Neuronal stem cell (in vitro differentiated cells): Measurements from ENCODE around the gene NEK3. TPM values are rescaled to one million over a fixed set of nuclear protein-coding genes. Genes with fewer than 3 reads are reported as not detected.
"Not testable (repeated sequence)": the region's sequence is repeated elsewhere in the genome, so short reads cannot be mapped to it uniquely, and the experiment has no call there.

ENCODE experiments used
- DNase-seq: peaks from one replicate; pipeline ENCODE4 v3.0.0-alpha.2; 2013; ENCODE audit warnings: low spot score
- H2AFZ ChIP-seq: one replicate; pipeline ENCODE4 v1.6.1; 2013; ENCODE audit warnings: mild to moderate bottlenecking, low read length, inconsistent platforms
- H2AK5ac ChIP-seq: 2 replicates; pipeline ENCODE4 v1.6.1; 2013; ENCODE audit warnings: low read depth, mild to moderate bottlenecking, inconsistent platforms, low read length, moderate library complexity, mixed read lengths
- H2BK120ac ChIP-seq: 2 replicates; pipeline ENCODE4 v1.6.1; 2013; ENCODE audit warnings: low read depth, mild to moderate bottlenecking, inconsistent platforms, low read length, moderate library complexity, mixed read lengths
- H2BK12ac ChIP-seq: one replicate; pipeline ENCODE4 v1.6.1; 2013; ENCODE audit warnings: low read length, inconsistent platforms
- H2BK15ac ChIP-seq: 2 replicates; pipeline ENCODE4 v1.6.1; 2013; ENCODE audit warnings: mild to moderate bottlenecking, low read length, inconsistent platforms, mixed read lengths
- H2BK5ac ChIP-seq: one replicate; pipeline ENCODE4 v1.6.1; 2013; ENCODE audit warnings: inconsistent platforms, mild to moderate bottlenecking, low read length, moderate library complexity
- H3K14ac ChIP-seq: one replicate; pipeline ENCODE4 v1.6.1; 2013; ENCODE audit warnings: low read length, inconsistent platforms
- H3K18ac ChIP-seq: 2 replicates; pipeline ENCODE4 v1.6.1; 2013; ENCODE audit warnings: low read length, inconsistent platforms
- H3K23ac ChIP-seq: 2 replicates; pipeline ENCODE4 v1.6.1; 2013; ENCODE audit warnings: low read depth, mild to moderate bottlenecking, mixed read lengths, low read length, inconsistent platforms; ENCODE audit not compliant: poor library complexity
- H3K27ac ChIP-seq: replicated peaks from 3 replicates; pipeline ENCODE4 v1.5.1; 2013; ENCODE audit warnings: low read length, inconsistent platforms
- H3K27me3 ChIP-seq, 3 experiments: 2 replicates each; pipeline ENCODE4 v1.6.1; 2013; ENCODE audit warnings: low read length in 3 of 3, mild to moderate bottlenecking in 2 of 3, inconsistent platforms in 1 of 3, low read depth in 1 of 3, mixed read lengths in 1 of 3, moderate library complexity in 1 of 3; ENCODE audit not compliant: control insufficient read depth in 3 of 3, insufficient read depth in 3 of 3
- H3K36me3 ChIP-seq, 2 donors: replicated peaks in 1 of 2; 2 replicates each; pipeline ENCODE4 v1.6.1; 2013; ENCODE audit warnings: low read length in 2 of 2; ENCODE audit not compliant: control insufficient read depth in 2 of 2, insufficient read depth in 2 of 2
- H3K4ac ChIP-seq: 2 replicates; pipeline ENCODE4 v1.6.1; 2013; ENCODE audit warnings: inconsistent platforms, mild to moderate bottlenecking, low read length, moderate library complexity
- H3K4me1 ChIP-seq, 2 donors: 1 replicate in 1 of 2; 2 replicates in 1 of 2; pipeline ENCODE4 v1.6.1; 2013; ENCODE audit warnings: low read length in 2 of 2, low read depth in 1 of 2; ENCODE audit not compliant: control insufficient read depth in 2 of 2, insufficient read depth in 1 of 2
- H3K4me2 ChIP-seq: one replicate; pipeline ENCODE4 v1.6.1; 2013; ENCODE audit warnings: mild to moderate bottlenecking, low read length, inconsistent platforms; ENCODE audit not compliant: insufficient read depth, poor library complexity, severe bottlenecking
- H3K4me3 ChIP-seq, 2 donors: 2 replicates each; pipeline ENCODE4 v1.5.1; 2013; ENCODE audit warnings: low read length in 2 of 2, mild to moderate bottlenecking in 2 of 2, inconsistent platforms in 1 of 2, moderate library complexity in 1 of 2
- H3K79me1 ChIP-seq: one replicate; pipeline ENCODE4 v1.6.1; 2013; ENCODE audit warnings: low read depth, mild to moderate bottlenecking, inconsistent platforms, low read length, moderate library complexity
- H3K9ac ChIP-seq: one replicate; pipeline ENCODE4 v1.6.1; 2013; ENCODE audit warnings: mild to moderate bottlenecking, low read depth, low read length, inconsistent platforms; ENCODE audit not compliant: poor library complexity
- H3K9me3 ChIP-seq, 2 donors: replicated peaks in 1 of 2; 2 replicates each; pipeline versions ENCODE3 to v1.6.1; 2013; ENCODE audit warnings: low read length in 2 of 2, mild to moderate bottlenecking in 2 of 2, inconsistent platforms in 1 of 2, low read depth in 1 of 2, mixed read lengths in 1 of 2, moderate library complexity in 1 of 2; ENCODE audit not compliant: control insufficient read depth in 2 of 2, insufficient read depth in 1 of 2
- H4K8ac ChIP-seq: one replicate; pipeline ENCODE4 v1.6.1; 2013; ENCODE audit warnings: low read depth, mild to moderate bottlenecking, inconsistent platforms, low read length, moderate library complexity
- H4K91ac ChIP-seq: one replicate; pipeline ENCODE4 v1.6.1; 2013; ENCODE audit warnings: low read length, low read depth, mild to moderate bottlenecking, inconsistent platforms; ENCODE audit not compliant: poor library complexity
- WGBS, 2 donors: extraction: QIAGEN DNeasy Blood & Tissue Kit; methylation state at CpG; one replicate each; pipeline ENCODE4 v1.1.7; 2013; ENCODE audit warnings: missing lambda C conversion rate in 2 of 2, mixed read lengths in 1 of 2; ENCODE audit not compliant: insufficient read length in 2 of 2, insufficient replicate concordance in 1 of 2; ENCODE audit errors: extremely low coverage in 2 of 2; 5-methylcytosine and 5-hydroxymethylcytosine counted together
- polyA plus RNA-seq, 2 experiments: library from polyadenylated mRNA; stranded (reverse); fragments of 200-250 nt; gene quantifications; one replicate each; pipeline ENCODE4 v1.2.3, GENCODE V29; 2013

Gene NEK3, protein sequence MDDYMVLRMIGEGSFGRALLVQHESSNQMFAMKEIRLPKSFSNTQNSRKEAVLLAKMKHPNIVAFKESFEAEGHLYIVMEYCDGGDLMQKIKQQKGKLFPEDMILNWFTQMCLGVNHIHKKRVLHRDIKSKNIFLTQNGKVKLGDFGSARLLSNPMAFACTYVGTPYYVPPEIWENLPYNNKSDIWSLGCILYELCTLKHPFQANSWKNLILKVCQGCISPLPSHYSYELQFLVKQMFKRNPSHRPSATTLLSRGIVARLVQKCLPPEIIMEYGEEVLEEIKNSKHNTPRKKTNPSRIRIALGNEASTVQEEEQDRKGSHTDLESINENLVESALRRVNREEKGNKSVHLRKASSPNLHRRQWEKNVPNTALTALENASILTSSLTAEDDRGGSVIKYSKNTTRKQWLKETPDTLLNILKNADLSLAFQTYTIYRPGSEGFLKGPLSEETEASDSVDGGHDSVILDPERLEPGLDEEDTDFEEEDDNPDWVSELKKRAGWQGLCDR
- 37.1 TPM for polyA plus RNA-seq (2013, experiment 1 of 2)
- polyA plus RNA-seq (2013, experiment 2 of 2), result 33.9 TPM

DNA sequence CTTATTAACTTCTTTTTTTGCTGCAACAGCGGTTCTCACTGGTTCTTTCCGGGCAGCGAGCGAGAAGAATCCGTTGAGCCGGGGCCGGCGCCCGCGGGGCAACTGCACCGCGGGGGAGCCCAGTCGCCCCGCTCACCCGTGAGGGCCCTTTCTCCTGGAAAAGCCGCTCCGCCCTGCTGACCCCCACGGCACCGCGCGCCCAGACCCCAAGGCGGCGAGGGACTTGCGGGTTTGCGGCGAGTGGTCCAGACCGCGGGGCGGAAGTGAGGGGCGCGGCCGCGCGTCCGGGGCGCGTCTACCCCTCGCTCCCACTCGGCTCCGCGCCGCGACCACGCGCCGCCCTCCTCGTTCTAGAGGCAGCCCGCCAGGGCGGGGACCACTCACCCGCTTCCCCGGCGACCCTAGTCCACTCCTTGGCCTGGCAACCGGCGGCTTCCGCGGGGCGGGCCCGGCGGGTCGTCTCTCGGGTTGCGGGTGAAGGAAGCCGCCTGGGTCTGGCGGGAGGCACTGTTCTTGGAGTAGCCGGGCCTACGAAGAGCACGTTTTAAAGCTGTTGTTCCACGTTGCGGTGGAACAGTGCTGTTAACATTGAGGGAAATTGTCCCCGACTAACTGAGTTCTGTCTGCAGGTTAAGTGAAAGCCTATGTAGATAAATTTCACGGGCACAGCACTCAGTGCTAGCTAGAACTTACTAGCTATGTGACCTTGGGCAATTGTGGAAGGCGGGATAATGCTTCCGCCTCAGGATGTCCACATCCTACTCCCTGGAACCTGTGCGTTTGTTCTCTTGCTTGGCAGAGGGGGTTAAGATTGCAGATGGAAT is at the start of gene NEK3:
TSS of gene NEK3 (minus strand) at position 439 of the 824 bp plus-strand sequence. CDS start 3,406 bp downstream, outside the sequence.
- no peak within 1 kb of the TSS for H3K14ac ChIP-seq
- peak within 1 kb of the TSS; percentile 77 for H3K9ac ChIP-seq
- peaks cover 4 to 6% of the 10 kb centered on the region in 2 donors for H3K9me3 ChIP-seq
- H2BK5ac ChIP-seq, result peak within 1 kb of the TSS; percentile 67
- H3K36me3 ChIP-seq, result peaks cover 0 to 7% of the 10 kb centered on the region in 2 donors
- H3K4me3 ChIP-seq, result peak within 1 kb of the TSS; percentile 68 to 95
- peaks cover 0 to 17% (median 0%) of the 10 kb centered on the region in 3 experiments for H3K27me3 ChIP-seq
- H3K18ac ChIP-seq, result peak within 1 kb of the TSS; percentile 96
- H3K4me2 ChIP-seq, result peak within 1 kb of the TSS; percentile 66
- peak within 1 kb of the TSS; percentile 92 for H2BK12ac ChIP-seq
- no peak within 1 kb of the TSS for H2BK120ac ChIP-seq
- no peak within 1 kb of the TSS for H2AK5ac ChIP-seq
- H3K4ac ChIP-seq, result no peak within 1 kb of the TSS
- no peak within 1 kb of the TSS for H2BK15ac ChIP-seq
- no peaks in the 10 kb centered on the region for H3K79me1 ChIP-seq
- H3K4me1 ChIP-seq, result peaks cover 10 to 15% of the 10 kb centered on the region in 2 donors
- no CpG with 5 or more reads among the region's 74 CpGs for WGBS, 2 donors
- DNase-seq, result peak; percentile 67
- no peak within 1 kb of the TSS for H4K91ac ChIP-seq
- no peak within 1 kb of the TSS for H3K27ac ChIP-seq
- peak within 1 kb of the TSS; percentile 56 for H3K23ac ChIP-seq
- peak within 1 kb of the TSS; percentile 91 for H2AFZ ChIP-seq
- no peak within 1 kb of the TSS for H4K8ac ChIP-seq

- H2BK15ac ChIP-seq, H4K8ac ChIP-seq, H3K4me2 ChIP-seq, H3K4me1 ChIP-seq, H3K14ac ChIP-seq, H3K27ac ChIP-seq, H3K27me3 ChIP-seq, H3K18ac ChIP-seq, H2AFZ ChIP-seq, H2BK12ac ChIP-seq, H3K9ac ChIP-seq, H3K23ac ChIP-seq, H4K91ac ChIP-seq, H3K36me3 ChIP-seq, H3K9me3 ChIP-seq, H2BK120ac ChIP-seq, H2AK5ac ChIP-seq, H3K79me1 ChIP-seq, DNase-seq, H2BK5ac ChIP-seq, H3K4ac ChIP-seq, H3K4me3 ChIP-seq: not testable (repeated sequence)
- no CpG with 5 or more reads among the region's 6 CpGs for WGBS, 2 donors
Observed at GRCh38 chr13:52208384-52208783, 49.0 kb upstream of the NEK3 start.

DNA sequence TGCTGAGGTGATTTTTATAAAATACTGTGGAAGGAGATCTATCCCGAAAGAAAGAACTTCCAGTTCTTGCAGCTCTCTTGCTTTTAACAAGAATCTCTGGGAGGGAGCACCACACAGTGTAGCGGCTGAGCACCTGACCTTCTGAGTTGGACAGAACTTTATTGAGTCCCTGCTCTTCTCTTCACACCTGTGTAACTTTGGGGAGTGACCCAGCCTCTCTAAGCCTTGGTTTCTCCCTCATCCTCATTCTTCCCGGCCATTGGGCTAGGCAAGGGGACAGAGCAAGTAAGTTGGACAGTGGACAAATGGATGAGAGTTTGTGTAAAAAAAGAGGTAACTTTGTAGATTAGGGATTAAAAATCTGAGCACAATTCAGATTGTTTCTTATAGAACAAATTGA is 48.5 kb upstream of the NEK3 start:
- not testable (repeated sequence) for H3K23ac ChIP-seq, H4K91ac ChIP-seq, H3K4ac ChIP-seq, H2AFZ ChIP-seq, H3K36me3 ChIP-seq, H3K9ac ChIP-seq, DNase-seq, H2BK15ac ChIP-seq, H3K4me1 ChIP-seq, H3K79me1 ChIP-seq, H2AK5ac ChIP-seq, H3K27ac ChIP-seq, H3K18ac ChIP-seq, H2BK5ac ChIP-seq, H2BK120ac ChIP-seq, H3K14ac ChIP-seq, H2BK12ac ChIP-seq, H3K4me3 ChIP-seq, H3K4me2 ChIP-seq, H4K8ac ChIP-seq, H3K9me3 ChIP-seq
- no CpG with 5 or more reads among the region's 3 CpGs for WGBS, 2 donors
- H3K27me3 ChIP-seq, result peaks cover 0 to 10% (median 0%) of the 10 kb centered on the region in 3 experiments
